HEK293T (cell line): Measurements from ENCODE around the gene FAM83B.

Experiments used
- ARNT ChIP-seq: fragments of 450-650 bp; IDR thresholded peaks from 2 replicates; pipeline ENCODE4 v1.6.1; 2017; ENCODE audit warnings: mild to moderate bottlenecking
- BHLHE40 ChIP-seq: fragments of 450-650 bp; IDR thresholded peaks from 2 replicates; pipeline ENCODE4 v1.6.1; 2016; ENCODE audit warnings: mild to moderate bottlenecking, moderate library complexity, borderline replicate concordance
- CTBP1 ChIP-seq: fragments of 450-650 bp; IDR thresholded peaks from 2 replicates; pipeline ENCODE4 v1.6.1; 2016; ENCODE audit warnings: borderline replicate concordance
- ELF4 ChIP-seq: fragments of 450-650 bp; IDR thresholded peaks from 2 replicates; pipeline ENCODE4 v1.6.1; 2017; ENCODE audit warnings: antibody characterized with exemption
- FOXA1 ChIP-seq: fragments of 450-650 bp; IDR thresholded peaks from 2 replicates; pipeline ENCODE4 v1.6.1; 2016; ENCODE audit warnings: mild to moderate bottlenecking
- FOXK2 ChIP-seq: fragments of 450-650 bp; IDR thresholded peaks from 2 replicates; pipeline ENCODE4 v1.6.1; 2016; ENCODE audit warnings: mild to moderate bottlenecking
- FOXM1 ChIP-seq: fragments of 450-650 bp; IDR thresholded peaks from 2 replicates; pipeline ENCODE4 v1.6.1; 2017; ENCODE audit warnings: mild to moderate bottlenecking, borderline replicate concordance
- HDGF ChIP-seq: fragments of 450-650 bp; IDR thresholded peaks from 2 replicates; pipeline ENCODE4 v1.6.1; 2017; ENCODE audit warnings: antibody characterized with exemption, borderline replicate concordance
- LEF1 ChIP-seq: fragments of 450-650 bp; IDR thresholded peaks from 2 replicates; pipeline ENCODE4 v1.6.1; 2017; ENCODE audit warnings: mild to moderate bottlenecking, borderline replicate concordance
- NFRKB ChIP-seq: fragments of 450-650 bp; IDR thresholded peaks from 2 replicates; pipeline ENCODE4 v1.6.1; 2016; ENCODE audit warnings: mild to moderate bottlenecking, moderate library complexity
- SP1 ChIP-seq: fragments of 450-650 bp; IDR thresholded peaks from 2 replicates; pipeline ENCODE4 v1.6.1; 2017
- SUZ12 ChIP-seq: fragments of 450-650 bp; IDR thresholded peaks from 2 replicates; pipeline ENCODE4 v1.6.1; 2016; ENCODE audit warnings: mild to moderate bottlenecking
- TARDBP ChIP-seq: fragments of 450-650 bp; IDR thresholded peaks from 2 replicates; pipeline ENCODE4 v1.6.1; 2016
- TF ChIP-seq, protein P1 (sequence below): fragments of 450-650 bp; IDR thresholded peaks from 2 replicates; pipeline ENCODE4 v1.6.1; 2016

DNA sequence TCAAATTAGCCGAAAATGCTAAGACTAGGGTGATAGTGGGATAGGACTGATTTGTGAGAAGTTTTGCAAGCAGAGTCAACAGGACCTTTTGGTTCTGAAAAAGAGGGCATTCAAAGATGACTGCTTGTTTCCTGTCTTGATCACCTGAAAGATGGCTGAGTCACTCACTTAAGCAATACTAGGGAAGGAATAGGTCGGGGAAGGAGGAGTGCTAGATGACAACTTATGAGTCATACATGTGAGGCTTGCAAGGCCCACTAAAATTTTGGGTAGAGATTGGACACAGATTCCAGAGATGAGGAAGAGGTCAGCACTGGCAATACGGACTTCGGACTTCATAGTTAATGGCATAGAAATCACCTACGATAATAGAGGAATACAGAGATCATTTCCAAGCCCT lies 89.2 kb downstream of the FAM83B start:
- TF ChIP-seq, protein P1, sequence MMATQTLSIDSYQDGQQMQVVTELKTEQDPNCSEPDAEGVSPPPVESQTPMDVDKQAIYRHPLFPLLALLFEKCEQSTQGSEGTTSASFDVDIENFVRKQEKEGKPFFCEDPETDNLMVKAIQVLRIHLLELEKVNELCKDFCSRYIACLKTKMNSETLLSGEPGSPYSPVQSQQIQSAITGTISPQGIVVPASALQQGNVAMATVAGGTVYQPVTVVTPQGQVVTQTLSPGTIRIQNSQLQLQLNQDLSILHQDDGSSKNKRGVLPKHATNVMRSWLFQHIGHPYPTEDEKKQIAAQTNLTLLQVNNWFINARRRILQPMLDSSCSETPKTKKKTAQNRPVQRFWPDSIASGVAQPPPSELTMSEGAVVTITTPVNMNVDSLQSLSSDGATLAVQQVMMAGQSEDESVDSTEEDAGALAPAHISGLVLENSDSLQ, result no peak
- no peak for TF ChIP-seq HDGF
- no peak for TF ChIP-seq FOXA1
- TF ChIP-seq TARDBP, result no peak
- TF ChIP-seq ARNT, result no peak
- no peak for TF ChIP-seq CTBP1
- no peak for TF ChIP-seq FOXK2
- TF ChIP-seq SUZ12, result no peak
- TF ChIP-seq SP1, result no peak
- TF ChIP-seq FOXM1, result no peak
- TF ChIP-seq LEF1, result no peak
- no peak for TF ChIP-seq NFRKB
- TF ChIP-seq BHLHE40, result no peak
- no peak for TF ChIP-seq ELF4
